Pancreas (tissue), 10 donors: ENCODE data around the gene NPRL2. TPM values are rescaled to one million over a fixed set of nuclear protein-coding genes. Genes with fewer than 3 reads are reported as not detected.

Source experiments
- ATAC-seq, 4 donors: fragments of 200-7000 bp; cut with Tn5 transposase; one replicate each; pipeline versions ENCODE4 v1.8.0 to v1.9.1; 2020; ENCODE audit warnings: mild to moderate bottlenecking in 4 of 4, moderate library complexity in 4 of 4
- DNase-seq, 6 donors: peaks; one replicate each; pipeline ENCODE4 v3.0.0-alpha.2; 2020
- FAIRE-seq: peaks from 2 replicates; lab custom pipeline; 2012; peaks lifted over from hg19 to GRCh38; lab: Jason Lieb, UNC
- H3K27ac ChIP-seq, 4 donors: fragments of 200-600 bp; sonication (generic); 1 replicate in 3 of 4; 2 replicates in 1 of 4; pipeline versions ENCODE4 v1.5.0 to v1.8.0; 2020
- H3K27me3 ChIP-seq, 4 donors: fragments of 200-600 bp; one replicate each; pipeline ENCODE4 v1.8.0; 2021
- H3K36me3 ChIP-seq, 3 donors: fragments of 200-600 bp; sonication (generic) in 1 of 3; one replicate each; pipeline versions ENCODE4 v1.5.0 to v1.8.0; 2020 to 2021
- H3K4me1 ChIP-seq, 3 donors: fragments of 200-600 bp; one replicate each; pipeline ENCODE4 v1.8.0; 2021
- H3K4me3 ChIP-seq, 4 donors: fragments of 200-600 bp; sonication (generic) in 2 of 4; one replicate each; pipeline versions ENCODE4 v1.5.0 to v1.8.0; 2020 to 2021
- H3K9me3 ChIP-seq, 4 donors: fragments of 200-600 bp; one replicate each; pipeline ENCODE4 v1.8.0; 2021
- WGBS, 2 donors: extraction: QIAGEN DNeasy Blood & Tissue Kit; methylation state at CpG; one replicate each; pipeline ENCODE4 v1.1.7; 2013; 5-methylcytosine and 5-hydroxymethylcytosine counted together
- intact Hi-C, 3 donors: fragments of 100-400 bp; cut with DNase I; formaldehyde crosslinking; loops; one replicate each; pipeline versions ENCODE4 v1.11.1 to v1.14.2; 2022
- polyA plus RNA-seq, 2 donors: library from polyadenylated mRNA; stranded (reverse); fragments of 200-250 nt; gene quantifications; one replicate each; pipeline ENCODE4 v1.2.3, GENCODE V29; 2013
- total RNA-seq, 6 donors: library from RNA; stranded (reverse); fragmentation: NEBNext Ultra II Directional in 4 of 6; extraction: Animal tissue kit (Norgen Biotek cat#: 25700) in 4 of 6; gene quantifications; one replicate each; pipeline versions ENCODE4 v1.2.1 to v1.2.4, GENCODE V29; 2021 to 2023
- TF ChIP-seq, protein P1 (sequence below), 4 donors: fragments of 200-600 bp; sonication (generic) in 3 of 4; IDR thresholded peaks; one replicate each; pipeline versions ENCODE4 v1.5.0 to v1.8.0; 2021; ENCODE audit warnings: antibody characterized with exemption in 4 of 4
- donor health status: healthy with polysubstance abuse.
- donor health status: DM: no; HTN: no; CAD: no; lungs with moderate emphysema.
- donor health status: DM: no; HTN: no; CAD: no.
- donor health status: control.
- donor health status: control.
- donor health status: Bipolar disorder and iron deficiency.
- donor health status: DM: yes; HTN: yes; CAD: no.
- donor health status: DM: no; HTN: no; CAD: no.
- donor health status: DM: no; HTN: no; CAD: no.
- donor health status: DM: yes; HTN: yes; CAD: no.

The NPRL2 gene
- total and polyA plus RNA-seq, 8 donors: 17.1 to 41.8 (median 20.3) TPM

DNA sequence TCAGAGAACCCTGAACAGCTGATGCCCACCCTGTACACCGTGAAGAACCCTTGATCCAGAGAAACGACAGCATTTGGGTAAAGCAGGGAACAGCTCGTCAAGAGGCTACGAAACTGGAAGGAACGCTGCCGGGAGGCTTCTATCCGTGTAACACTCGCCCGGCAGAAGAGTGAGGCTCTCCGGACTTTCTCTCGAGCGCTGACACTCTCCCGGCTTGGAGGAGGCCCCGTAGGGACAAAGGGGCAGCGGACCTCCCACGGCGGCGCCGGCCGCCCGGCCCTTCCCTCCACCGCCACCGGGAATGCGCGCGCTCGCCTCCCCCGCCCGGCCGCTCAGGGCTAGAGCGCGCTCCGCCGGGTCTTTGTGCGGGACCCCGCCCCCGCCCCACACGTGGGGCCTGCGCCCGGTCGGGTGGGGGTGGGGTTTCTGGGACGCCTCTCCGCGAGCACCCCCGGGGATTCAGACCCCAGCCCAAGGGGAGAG, 29.7 kb downstream of the NPRL2 start:
- no peaks in the 10 kb centered on the region for H3K27me3 ChIP-seq
- ATAC-seq: peak; percentile 76 to 80 (median 78)
- 0 to 1% methylated on average over 39 to 45 of the region's 45 CpGs for WGBS, 2 donors
- no peak for FAIRE-seq
- no peaks in the 10 kb centered on the region for H3K9me3 ChIP-seq
- H3K36me3 ChIP-seq: peaks cover 0 to 7% (median 0%) of the 10 kb centered on the region in 3 donors
- peaks cover 5 to 22% (median 21%) of the 10 kb centered on the region in 3 donors for H3K4me1 ChIP-seq
- H3K27ac ChIP-seq: peak overlapping the region; percentile 88 to 98 (median 96)
- TF ChIP-seq, protein P1, sequence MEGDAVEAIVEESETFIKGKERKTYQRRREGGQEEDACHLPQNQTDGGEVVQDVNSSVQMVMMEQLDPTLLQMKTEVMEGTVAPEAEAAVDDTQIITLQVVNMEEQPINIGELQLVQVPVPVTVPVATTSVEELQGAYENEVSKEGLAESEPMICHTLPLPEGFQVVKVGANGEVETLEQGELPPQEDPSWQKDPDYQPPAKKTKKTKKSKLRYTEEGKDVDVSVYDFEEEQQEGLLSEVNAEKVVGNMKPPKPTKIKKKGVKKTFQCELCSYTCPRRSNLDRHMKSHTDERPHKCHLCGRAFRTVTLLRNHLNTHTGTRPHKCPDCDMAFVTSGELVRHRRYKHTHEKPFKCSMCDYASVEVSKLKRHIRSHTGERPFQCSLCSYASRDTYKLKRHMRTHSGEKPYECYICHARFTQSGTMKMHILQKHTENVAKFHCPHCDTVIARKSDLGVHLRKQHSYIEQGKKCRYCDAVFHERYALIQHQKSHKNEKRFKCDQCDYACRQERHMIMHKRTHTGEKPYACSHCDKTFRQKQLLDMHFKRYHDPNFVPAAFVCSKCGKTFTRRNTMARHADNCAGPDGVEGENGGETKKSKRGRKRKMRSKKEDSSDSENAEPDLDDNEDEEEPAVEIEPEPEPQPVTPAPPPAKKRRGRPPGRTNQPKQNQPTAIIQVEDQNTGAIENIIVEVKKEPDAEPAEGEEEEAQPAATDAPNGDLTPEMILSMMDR (IDR thresholded peaks at IDR 0.05): no peak
- H3K4me3 ChIP-seq: peak overlapping the region; percentile 51 to 94 (median 81)
- peak; percentile 73 to 89 (median 82) for DNase-seq
- intact Hi-C loops: loop anchor here in 1 of 3 donors (10.0 kb wide), 1 partner anchor 66 kb away; no protein-coding TSS in a partner anchor

DNA sequence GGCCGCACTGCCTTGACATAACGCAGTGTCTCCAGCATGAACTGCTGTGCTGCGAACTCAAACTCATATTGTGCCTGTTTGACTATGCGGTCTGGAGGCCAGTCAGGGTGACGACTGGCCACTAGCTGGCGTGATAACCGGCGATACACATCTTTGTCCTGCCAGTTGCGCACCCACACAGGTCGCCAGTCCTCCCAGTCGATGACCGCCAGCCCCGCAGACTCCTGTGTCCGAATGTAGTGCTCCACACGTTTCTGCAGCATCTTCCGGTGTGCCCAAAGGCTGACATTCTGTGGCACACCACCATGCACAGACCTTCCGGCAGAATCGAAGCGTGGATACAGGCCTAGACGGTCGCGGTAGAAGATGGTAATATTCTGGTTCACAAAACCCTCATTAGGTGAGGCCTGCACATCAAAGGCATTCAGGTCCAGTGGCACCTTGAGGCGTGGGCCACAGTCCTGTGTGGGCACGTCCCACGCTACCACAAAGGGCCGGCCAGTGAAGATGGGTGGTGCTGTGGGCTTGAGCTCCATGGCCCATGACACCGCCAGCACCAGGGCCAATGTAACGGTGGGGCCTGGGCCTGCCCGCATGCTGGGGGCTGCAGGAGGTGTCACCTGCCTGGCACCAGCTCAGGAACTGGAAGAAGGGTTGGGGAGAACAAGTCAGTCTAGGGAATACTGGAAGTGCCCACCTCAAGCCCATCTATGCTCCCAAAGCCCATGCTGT, 30.5 kb downstream of the NPRL2 start:
- TF ChIP-seq, protein P1 (IDR thresholded peaks at IDR 0.05): no peak
- FAIRE-seq (no peak), DNase-seq (peak in 3 of 6 donors; percentile 31 to 71 (median 55)), ATAC-seq (no peak)
- 78 to 83% methylated on average over 29 of the region's 29 CpGs for WGBS, 2 donors
- intact Hi-C loops: loop anchor here in 1 of 3 donors (10.0 kb wide), 1 partner anchor 65 kb away; no protein-coding TSS in a partner anchor
- Histone ChIP-seq H3K27me3 (no peaks in the 10 kb centered on the region), H3K27ac (peak overlapping the region; percentile 88 to 98 (median 96)), H3K36me3 (no peaks in the 10 kb centered on the region), H3K4me3 (peak overlapping the region in 3 of 4 donors; percentile 79 to 94 (median 83)), H3K4me1 (peaks cover 5 to 22% (median 21%) of the 10 kb centered on the region in 3 donors), H3K9me3 (no peaks in the 10 kb centered on the region)

DNA sequence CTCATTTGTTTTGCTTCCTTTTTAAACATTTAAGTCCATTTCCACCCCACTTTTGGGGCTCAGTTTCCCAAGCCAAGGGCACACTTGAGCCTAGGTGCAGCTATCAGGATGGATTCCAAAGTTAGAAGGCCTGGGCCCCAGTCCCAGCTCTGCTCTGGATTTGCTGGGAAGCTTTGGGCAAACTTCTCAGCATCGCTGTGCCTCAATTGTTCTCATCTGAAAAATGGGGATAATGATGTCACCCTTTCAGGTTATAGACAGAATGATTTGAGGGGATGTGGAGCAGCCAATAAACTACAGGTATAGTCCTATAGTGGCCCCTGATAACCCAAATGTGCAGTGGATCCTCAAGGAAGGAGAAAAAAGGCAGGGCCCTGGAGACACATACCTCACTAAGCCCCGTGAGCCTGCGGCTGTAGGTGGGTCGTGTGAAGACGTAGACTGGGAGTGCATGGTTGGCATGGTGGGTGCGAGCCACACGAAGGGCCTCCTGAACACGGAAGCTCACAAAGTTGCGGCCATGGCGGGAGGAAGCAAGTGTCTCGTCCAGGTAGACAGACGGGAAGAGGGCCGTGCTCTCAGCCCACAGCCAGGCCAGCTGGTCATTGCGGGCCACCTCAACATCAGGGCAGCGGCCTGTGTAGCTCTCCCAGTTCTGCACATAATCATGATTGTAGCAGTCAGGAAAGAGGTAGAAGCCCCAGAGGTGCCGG, 31.2 kb downstream of the NPRL2 start:
- FAIRE-seq: no peak
- Histone ChIP-seq H3K9me3 (no peaks in the 10 kb centered on the region), H3K4me3 (no peak overlapping the region), H3K27me3 (no peaks in the 10 kb centered on the region), H3K4me1 (peaks cover 5 to 22% (median 21%) of the 10 kb centered on the region in 3 donors), H3K27ac (no peak overlapping the region), H3K36me3 (no peaks in the 10 kb centered on the region)
- DNase-seq: peak in 2 of 6 donors; percentile 35 to 61
- intact Hi-C loops: no loop called here
- TF ChIP-seq, protein P1 (IDR thresholded peaks at IDR 0.05): no peak
- 89 to 91% methylated on average over 16 of the region's 16 CpGs for WGBS, 2 donors
- ATAC-seq: no peak

DNA sequence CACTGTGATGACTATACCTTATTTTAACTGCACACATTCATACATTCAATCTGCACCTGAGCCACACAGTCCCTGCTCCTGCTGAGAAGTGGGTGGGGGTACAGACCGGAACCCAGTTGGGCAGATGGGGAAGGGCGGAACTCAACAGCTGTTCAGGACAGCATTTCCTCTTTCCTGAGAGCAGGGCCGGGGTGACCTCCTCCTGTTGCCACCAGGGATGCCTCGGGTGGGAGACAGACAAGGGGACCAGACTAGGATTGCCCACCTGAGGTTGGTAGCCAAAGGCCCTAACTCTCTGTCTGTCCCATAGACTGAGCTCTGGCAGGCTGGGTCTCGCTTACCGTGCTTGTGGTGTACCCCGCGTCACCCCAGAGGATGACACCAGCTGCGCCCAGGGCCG, 32.0 kb downstream of the NPRL2 start:
- no peak for ATAC-seq
- H3K4me1 ChIP-seq: peaks cover 5 to 22% (median 21%) of the 10 kb centered on the region in 3 donors
- 69 to 79% methylated on average over 10 of the region's 10 CpGs for WGBS, 2 donors
- TF ChIP-seq, protein P1 (IDR thresholded peaks at IDR 0.05): no peak
- no peaks in the 10 kb centered on the region for H3K9me3 ChIP-seq
- no peak for FAIRE-seq
- intact Hi-C loops: no loop called here
- no peaks in the 10 kb centered on the region for H3K36me3 ChIP-seq
- DNase-seq: peak in 1 of 6 donors; percentile 28
- H3K4me3 ChIP-seq: no peak overlapping the region
- no peak overlapping the region for H3K27ac ChIP-seq
- no peaks in the 10 kb centered on the region for H3K27me3 ChIP-seq
